ENCODE measurements around the gene DUSP8.
"Not testable (repeated sequence)": the region's sequence is repeated elsewhere in the genome, so short reads cannot be mapped to it uniquely, and the experiment has no call there.

DNA sequence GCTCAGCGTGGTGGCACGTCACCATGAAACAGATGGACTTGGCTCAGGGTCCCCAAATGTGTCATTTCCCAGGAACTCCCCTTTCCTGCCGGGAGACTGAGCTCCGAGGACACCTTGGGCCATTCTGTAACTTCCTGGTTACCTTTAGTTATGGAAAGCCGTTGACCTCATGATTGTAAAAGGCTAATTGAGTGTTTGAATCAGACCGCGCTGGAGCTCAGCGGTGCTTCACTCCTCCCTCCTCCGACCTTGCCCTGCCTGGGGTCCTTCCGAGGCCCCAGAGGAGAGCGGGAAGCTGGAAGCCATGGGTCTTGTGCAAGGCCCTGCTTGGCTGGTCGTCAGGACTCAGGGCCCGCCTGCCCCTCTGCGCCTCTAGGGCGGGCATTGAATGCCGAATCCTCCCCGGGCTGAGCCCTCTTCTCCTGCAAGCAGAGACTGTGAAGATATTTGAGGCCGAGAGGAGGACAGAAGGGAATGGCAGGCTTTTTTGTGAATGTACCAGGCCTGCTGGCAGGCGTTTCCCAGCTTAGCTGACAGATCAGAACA is 24.6 kb upstream of the DUSP8 start:
- not testable (repeated sequence) for TF ChIP-seq POLR2AphosphoS5 (IDR thresholded peaks at IDR 0.05; ENCODE audit: low read depth, low read length); YY1 (IDR thresholded peaks at IDR 0.05; ENCODE audit: low read depth); MXI1 (IDR thresholded peaks at IDR 0.05; ENCODE audit: low read depth, low read length); JUND (IDR thresholded peaks at IDR 0.05); CHD2 (IDR thresholded peaks at IDR 0.05; ENCODE audit: low read length, partially characterized antibody); EZH2phosphoT487 (IDR thresholded peaks at IDR 0.05; ENCODE audit: borderline replicate concordance, low read depth); ELF1 (IDR thresholded peaks at IDR 0.05)
- TF ChIP-seq, protein P1, sequence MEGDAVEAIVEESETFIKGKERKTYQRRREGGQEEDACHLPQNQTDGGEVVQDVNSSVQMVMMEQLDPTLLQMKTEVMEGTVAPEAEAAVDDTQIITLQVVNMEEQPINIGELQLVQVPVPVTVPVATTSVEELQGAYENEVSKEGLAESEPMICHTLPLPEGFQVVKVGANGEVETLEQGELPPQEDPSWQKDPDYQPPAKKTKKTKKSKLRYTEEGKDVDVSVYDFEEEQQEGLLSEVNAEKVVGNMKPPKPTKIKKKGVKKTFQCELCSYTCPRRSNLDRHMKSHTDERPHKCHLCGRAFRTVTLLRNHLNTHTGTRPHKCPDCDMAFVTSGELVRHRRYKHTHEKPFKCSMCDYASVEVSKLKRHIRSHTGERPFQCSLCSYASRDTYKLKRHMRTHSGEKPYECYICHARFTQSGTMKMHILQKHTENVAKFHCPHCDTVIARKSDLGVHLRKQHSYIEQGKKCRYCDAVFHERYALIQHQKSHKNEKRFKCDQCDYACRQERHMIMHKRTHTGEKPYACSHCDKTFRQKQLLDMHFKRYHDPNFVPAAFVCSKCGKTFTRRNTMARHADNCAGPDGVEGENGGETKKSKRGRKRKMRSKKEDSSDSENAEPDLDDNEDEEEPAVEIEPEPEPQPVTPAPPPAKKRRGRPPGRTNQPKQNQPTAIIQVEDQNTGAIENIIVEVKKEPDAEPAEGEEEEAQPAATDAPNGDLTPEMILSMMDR (IDR thresholded peaks at IDR 0.05), result not testable (repeated sequence)
